Esophagus squamous epithelium (tissue), 5 donors: ENCODE data around the gene CCDC70. TPM values are rescaled to one million over a fixed set of nuclear protein-coding genes. Genes with fewer than 3 reads are reported as not detected.
"Not testable (repeated sequence)": the region's sequence is repeated elsewhere in the genome, so short reads cannot be mapped to it uniquely, and the experiment has no call there.

Source experiments
- DNase-seq: peaks from one replicate; lab custom pipeline; 2025; lab: John Stamatoyannopoulos, UW
- H3K27ac ChIP-seq, 4 donors: fragments of 200-600 bp; sonication (generic); one replicate each; pipeline ENCODE4 v1.5.1; 2016 to 2019; ENCODE audit warnings: mild to moderate bottlenecking in 1 of 4
- H3K27me3 ChIP-seq, 4 donors: fragments of 200-600 bp; sonication (generic); 1 replicate in 3 of 4; 2 replicates in 1 of 4; pipeline versions ENCODE4 v1.5.1 to v1.6.0; 2017 to 2021; ENCODE audit warnings: antibody characterized with exemption in 1 of 4
- H3K36me3 ChIP-seq, 3 donors: fragments of 200-600 bp; sonication (generic); one replicate each; pipeline ENCODE4 v1.5.1; 2016 to 2019
- H3K4me1 ChIP-seq, 3 donors: fragments of 200-600 bp; sonication (generic); one replicate each; pipeline ENCODE4 v1.5.1; 2017 to 2019
- H3K4me3 ChIP-seq, 4 donors: fragments of 200-600 bp; sonication (generic); 1 replicate in 3 of 4; 2 replicates in 1 of 4; pipeline ENCODE4 v1.5.1; 2016 to 2019; ENCODE audit warnings: mild to moderate bottlenecking in 2 of 4, moderate library complexity in 1 of 4
- H3K9me3 ChIP-seq, 3 donors: fragments of 200-600 bp; sonication (generic); one replicate each; pipeline ENCODE4 v1.5.1; 2016 to 2019
- POLR2A ChIP-seq, 4 donors: fragments of 450-650 bp; IDR thresholded peaks; one replicate each; pipeline ENCODE4 v1.6.1; 2017; ENCODE audit warnings: antibody characterized with exemption in 4 of 4, mild to moderate bottlenecking in 4 of 4, moderate library complexity in 3 of 4
- whole genome bisulfite sequencing, 2 donors: methylation state at CpG; one replicate each; pipeline ENCODE4 v1.1.5; 2018; 5-methylcytosine and 5-hydroxymethylcytosine counted together
- intact Hi-C: fragments of 100-400 bp; cut with DNase I; formaldehyde crosslinking; loops from one replicate; pipeline ENCODE4 v1.15.0; 2022
- total RNA-seq, 4 donors: library from RNA; depleted of rRNA; stranded (reverse); fragments of >200 nt; gene quantifications; one replicate each; pipeline ENCODE4 v1.1.0, GENCODE V29; 2016
- TF ChIP-seq, protein P1 (sequence below), 6 experiments: fragments of 450-650 bp in 4 of 6; fragments of 200-600 bp in 2 of 6; sonication (generic) in 2 of 6; IDR thresholded peaks; one replicate each; pipeline ENCODE4 v1.5.1; 2016 to 2019; ENCODE audit warnings: antibody characterized with exemption in 6 of 6, mild to moderate bottlenecking in 4 of 6, moderate library complexity in 4 of 6
- donor health status: DM: yes; HTN: yes; CAD: no.

The CCDC70 gene
- total RNA-seq, 4 donors from 2014 or later = not detected

DNA sequence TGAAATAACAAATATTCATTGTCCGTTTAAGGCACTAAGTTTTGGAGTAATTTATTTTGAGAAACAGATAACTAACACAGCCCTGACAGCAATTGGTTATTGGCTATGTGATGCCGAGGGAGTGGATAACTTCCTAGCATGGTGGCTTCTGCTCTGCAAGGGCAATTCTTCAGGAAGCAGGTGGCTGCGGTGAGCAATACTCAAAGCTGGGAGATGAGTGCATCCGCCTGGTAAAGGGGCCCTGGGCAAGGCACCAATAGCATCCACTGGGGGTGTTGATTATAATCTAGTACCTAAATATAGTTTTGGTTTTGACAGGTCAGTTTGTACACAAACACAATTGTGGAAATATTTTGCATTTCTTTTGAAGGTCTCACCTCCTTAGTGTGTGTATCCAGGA lies 41.0 kb downstream of the CCDC70 start:
- intact Hi-C loops = no loop called here
- DNase-seq = no peak
- TF ChIP-seq POLR2A (IDR thresholded peaks at IDR 0.05) = no peak
- TF ChIP-seq, protein P1, sequence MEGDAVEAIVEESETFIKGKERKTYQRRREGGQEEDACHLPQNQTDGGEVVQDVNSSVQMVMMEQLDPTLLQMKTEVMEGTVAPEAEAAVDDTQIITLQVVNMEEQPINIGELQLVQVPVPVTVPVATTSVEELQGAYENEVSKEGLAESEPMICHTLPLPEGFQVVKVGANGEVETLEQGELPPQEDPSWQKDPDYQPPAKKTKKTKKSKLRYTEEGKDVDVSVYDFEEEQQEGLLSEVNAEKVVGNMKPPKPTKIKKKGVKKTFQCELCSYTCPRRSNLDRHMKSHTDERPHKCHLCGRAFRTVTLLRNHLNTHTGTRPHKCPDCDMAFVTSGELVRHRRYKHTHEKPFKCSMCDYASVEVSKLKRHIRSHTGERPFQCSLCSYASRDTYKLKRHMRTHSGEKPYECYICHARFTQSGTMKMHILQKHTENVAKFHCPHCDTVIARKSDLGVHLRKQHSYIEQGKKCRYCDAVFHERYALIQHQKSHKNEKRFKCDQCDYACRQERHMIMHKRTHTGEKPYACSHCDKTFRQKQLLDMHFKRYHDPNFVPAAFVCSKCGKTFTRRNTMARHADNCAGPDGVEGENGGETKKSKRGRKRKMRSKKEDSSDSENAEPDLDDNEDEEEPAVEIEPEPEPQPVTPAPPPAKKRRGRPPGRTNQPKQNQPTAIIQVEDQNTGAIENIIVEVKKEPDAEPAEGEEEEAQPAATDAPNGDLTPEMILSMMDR (IDR thresholded peaks at IDR 0.05) = no peak

DNA sequence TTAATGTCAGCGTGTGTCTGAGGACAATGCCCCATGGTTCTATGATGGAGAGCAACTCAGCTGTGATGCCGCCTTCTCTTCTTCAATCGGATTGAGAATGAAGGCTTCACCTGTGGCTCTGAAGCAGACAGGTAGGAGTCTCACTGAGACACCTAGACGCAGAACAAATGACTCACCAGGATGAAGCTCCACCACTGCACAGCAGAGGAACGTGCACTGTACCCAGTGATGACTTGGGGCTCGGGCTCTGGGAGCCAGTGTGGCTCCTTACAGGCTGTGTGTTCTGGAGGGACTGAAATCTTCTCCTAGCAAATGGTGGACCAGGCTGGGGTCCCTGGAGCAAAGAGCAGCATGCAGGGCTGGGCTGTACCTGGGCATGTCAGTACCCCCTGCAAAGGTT lies 44.0 kb downstream of the CCDC70 start:
- no peak overlapping the region for H3K4me3 ChIP-seq
- TF ChIP-seq POLR2A (IDR thresholded peaks at IDR 0.05) = no peak
- TF ChIP-seq, protein P1 (IDR thresholded peaks at IDR 0.05) = no peak
- intact Hi-C loops = no loop called here
- H3K9me3 ChIP-seq = no peaks in the 10 kb centered on the region
- H3K27ac ChIP-seq = no peak overlapping the region
- H3K27me3 ChIP-seq = peaks cover 0 to 13% (median 0%) of the 10 kb centered on the region in 4 donors
- no peak for DNase-seq
- H3K36me3 ChIP-seq = no peaks in the 10 kb centered on the region
- no peaks in the 10 kb centered on the region for H3K4me1 ChIP-seq
- WGBS, 2 donors = 74% methylated on average over 3 of the region's 6 CpGs; no CpG with 5 or more reads in 1 of the 2 donors

More for the DNA sequence above, 41.0 kb downstream of the CCDC70 start:
- H3K4me1 ChIP-seq = no peaks in the 10 kb centered on the region
- 64 to 78% methylated on average over 4 of the region's 4 CpGs for WGBS, 2 donors
- no peaks in the 10 kb centered on the region for H3K36me3 ChIP-seq
- H3K4me3 ChIP-seq = no peak overlapping the region
- H3K9me3 ChIP-seq = no peaks in the 10 kb centered on the region
- no peak overlapping the region for H3K27ac ChIP-seq
- H3K27me3 ChIP-seq = peaks cover 0 to 5% (median 0%) of the 10 kb centered on the region in 4 donors

DNA sequence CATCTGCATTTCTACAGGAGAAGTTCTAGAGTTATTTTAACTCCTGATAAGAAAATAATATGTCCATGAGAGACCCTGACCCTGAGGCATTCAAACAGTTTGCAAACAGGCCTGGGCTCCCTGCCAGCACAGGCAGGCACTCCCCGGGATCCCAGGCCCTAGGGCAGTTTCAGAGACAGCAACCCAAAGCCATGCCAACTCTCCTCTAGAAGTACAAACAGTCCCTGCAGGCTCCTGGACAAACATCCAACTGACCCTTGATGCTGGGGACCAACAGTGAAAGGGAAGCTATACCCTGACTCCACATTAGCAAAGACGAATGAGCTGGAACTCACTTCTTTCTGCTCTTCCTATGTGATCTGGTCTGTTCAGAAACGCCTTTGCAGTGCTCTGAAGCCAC lies 44.8 kb downstream of the CCDC70 start:
- H3K36me3 ChIP-seq = no peaks in the 10 kb centered on the region
- TF ChIP-seq, protein P1 (IDR thresholded peaks at IDR 0.05) = no peak
- no peak for TF ChIP-seq POLR2A (IDR thresholded peaks at IDR 0.05)
- H3K9me3 ChIP-seq = no peaks in the 10 kb centered on the region
- H3K27me3 ChIP-seq = peaks cover 0 to 16% (median 0%) of the 10 kb centered on the region in 4 donors
- no peak for DNase-seq
- no peak overlapping the region for H3K27ac ChIP-seq
- WGBS, 2 donors = 45 to 60% methylated on average over 2 to 3 of the region's 3 CpGs
- H3K4me3 ChIP-seq = no peak overlapping the region
- intact Hi-C loops = no loop called here
- H3K4me1 ChIP-seq = peaks cover 0 to under 1% (median 0%) of the 10 kb centered on the region in 3 donors

DNA sequence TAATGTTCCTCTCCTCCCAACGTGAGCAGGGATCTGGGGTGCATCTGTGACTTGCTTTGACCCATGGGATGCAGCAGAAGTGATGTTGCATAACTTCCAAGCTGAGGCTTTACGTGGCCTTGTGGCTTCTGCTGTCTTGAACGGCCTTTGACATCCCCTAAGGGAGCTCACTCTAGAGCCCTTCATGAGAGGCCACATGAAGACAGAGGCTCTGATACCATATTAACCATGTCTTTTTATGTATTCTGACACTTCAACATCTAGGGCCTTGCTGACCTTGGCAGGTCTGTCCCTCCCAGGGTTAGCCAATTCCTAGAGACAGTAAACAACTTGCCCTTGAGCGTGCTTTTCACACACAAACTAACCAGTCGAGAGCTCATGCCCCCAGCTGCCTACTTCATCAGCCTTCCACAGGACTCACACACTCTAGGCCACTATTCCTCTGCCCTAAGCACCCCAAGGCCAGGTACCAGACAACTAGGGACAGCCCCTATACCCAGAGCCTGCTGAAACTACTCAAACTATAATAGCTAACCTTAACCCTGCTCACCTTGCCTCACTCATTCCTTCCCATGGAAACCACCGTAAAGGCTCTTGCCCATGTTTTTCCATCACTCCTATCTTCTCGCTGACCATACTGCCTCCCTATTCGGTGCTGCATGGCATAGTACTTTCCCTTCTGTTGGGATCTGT lies 45.4 kb downstream of the CCDC70 start:
- H3K4me1 ChIP-seq = peaks cover 0 to 7% (median 0%) of the 10 kb centered on the region in 3 donors
- no peaks in the 10 kb centered on the region for H3K36me3 ChIP-seq
- H3K27me3 ChIP-seq = peaks cover 0 to 16% (median 0%) of the 10 kb centered on the region in 4 donors
- TF ChIP-seq POLR2A (IDR thresholded peaks at IDR 0.05) = no peak
- TF ChIP-seq, protein P1 (IDR thresholded peaks at IDR 0.05) = no peak
- 80% methylated on average over 7 to 8 of the region's 8 CpGs for WGBS, 2 donors
- no peak overlapping the region for H3K4me3 ChIP-seq
- intact Hi-C loops = no loop called here
- no peak for DNase-seq
- H3K27ac ChIP-seq = no peak overlapping the region
- no peaks in the 10 kb centered on the region for H3K9me3 ChIP-seq

DNA sequence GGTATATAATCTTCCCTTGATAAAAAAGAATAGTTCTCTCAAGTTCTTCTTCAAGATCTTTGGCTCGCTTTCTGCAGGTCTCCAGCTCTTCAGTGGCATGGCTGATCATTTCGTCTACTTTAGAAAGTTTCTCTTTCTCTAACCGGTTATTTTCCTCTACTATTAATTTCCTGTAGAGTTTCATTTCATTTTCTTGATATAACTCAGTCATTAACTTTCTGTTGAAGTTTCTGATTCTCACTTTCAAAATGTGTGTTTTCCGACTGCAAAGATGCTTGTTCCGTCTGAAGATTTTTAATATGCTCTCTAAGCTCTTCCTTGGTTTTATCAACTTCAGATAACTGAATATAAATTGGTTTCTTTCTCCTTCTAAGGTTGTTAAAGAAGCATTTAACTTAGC lies 47.5 kb downstream of the CCDC70 start:
- DNase-seq, H3K9me3 ChIP-seq, H3K36me3 ChIP-seq, intact Hi-C loops, H3K27ac ChIP-seq, H3K4me3 ChIP-seq: not testable (repeated sequence)
- Histone ChIP-seq H3K27me3 (peaks cover 0 to 12% (median 0%) of the 10 kb centered on the region in 4 donors), H3K4me1 (peaks cover 0 to 27% (median 0%) of the 10 kb centered on the region in 3 donors)
- 54 to 82% methylated on average over 5 of the region's 5 CpGs for whole genome bisulfite sequencing, 2 donors
